Left ventricle myocardium superior (tissue), 1 donor: ENCODE results near the gene SOAT2. TPM values are rescaled to one million over a fixed set of nuclear protein-coding genes. Genes with fewer than 3 reads are reported as not detected.

ENCODE experiments used
- ATAC-seq: fragments of 200-7000 bp; cut with Tn5 transposase; one replicate; pipeline ENCODE4 v1.9.1; 2020; ENCODE audit warnings: mild to moderate bottlenecking, moderate library complexity
- DNase-seq: peaks from one replicate; pipeline ENCODE4 v3.0.0-alpha.2; 2020
- intact Hi-C: fragments of 100-400 bp; cut with micrococcal nuclease; formaldehyde crosslinking; loops from one replicate; pipeline ENCODE4 v1.11.0; 2022
- long read RNA-seq: library from polyadenylated mRNA; unstranded; transcript quantifications from one replicate; pipeline ENCODE4 v2.0.0, GENCODE V29; 2021
- total RNA-seq: library from RNA; stranded (reverse); fragmentation: NEBNext Ultra II Directional; extraction: Animal tissue kit (Norgen Biotek cat#: 25700); gene quantifications from one replicate; pipeline ENCODE4 v1.2.1, GENCODE V29; 2021
- donor health status: DM: no; HTN: yes; CAD: no; lungs with severe emphysema.

Gene SOAT2, protein sequence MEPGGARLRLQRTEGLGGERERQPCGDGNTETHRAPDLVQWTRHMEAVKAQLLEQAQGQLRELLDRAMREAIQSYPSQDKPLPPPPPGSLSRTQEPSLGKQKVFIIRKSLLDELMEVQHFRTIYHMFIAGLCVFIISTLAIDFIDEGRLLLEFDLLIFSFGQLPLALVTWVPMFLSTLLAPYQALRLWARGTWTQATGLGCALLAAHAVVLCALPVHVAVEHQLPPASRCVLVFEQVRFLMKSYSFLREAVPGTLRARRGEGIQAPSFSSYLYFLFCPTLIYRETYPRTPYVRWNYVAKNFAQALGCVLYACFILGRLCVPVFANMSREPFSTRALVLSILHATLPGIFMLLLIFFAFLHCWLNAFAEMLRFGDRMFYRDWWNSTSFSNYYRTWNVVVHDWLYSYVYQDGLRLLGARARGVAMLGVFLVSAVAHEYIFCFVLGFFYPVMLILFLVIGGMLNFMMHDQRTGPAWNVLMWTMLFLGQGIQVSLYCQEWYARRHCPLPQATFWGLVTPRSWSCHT
- 0.12 TPM for total RNA-seq
- long read RNA-seq = 0 reads

DNA sequence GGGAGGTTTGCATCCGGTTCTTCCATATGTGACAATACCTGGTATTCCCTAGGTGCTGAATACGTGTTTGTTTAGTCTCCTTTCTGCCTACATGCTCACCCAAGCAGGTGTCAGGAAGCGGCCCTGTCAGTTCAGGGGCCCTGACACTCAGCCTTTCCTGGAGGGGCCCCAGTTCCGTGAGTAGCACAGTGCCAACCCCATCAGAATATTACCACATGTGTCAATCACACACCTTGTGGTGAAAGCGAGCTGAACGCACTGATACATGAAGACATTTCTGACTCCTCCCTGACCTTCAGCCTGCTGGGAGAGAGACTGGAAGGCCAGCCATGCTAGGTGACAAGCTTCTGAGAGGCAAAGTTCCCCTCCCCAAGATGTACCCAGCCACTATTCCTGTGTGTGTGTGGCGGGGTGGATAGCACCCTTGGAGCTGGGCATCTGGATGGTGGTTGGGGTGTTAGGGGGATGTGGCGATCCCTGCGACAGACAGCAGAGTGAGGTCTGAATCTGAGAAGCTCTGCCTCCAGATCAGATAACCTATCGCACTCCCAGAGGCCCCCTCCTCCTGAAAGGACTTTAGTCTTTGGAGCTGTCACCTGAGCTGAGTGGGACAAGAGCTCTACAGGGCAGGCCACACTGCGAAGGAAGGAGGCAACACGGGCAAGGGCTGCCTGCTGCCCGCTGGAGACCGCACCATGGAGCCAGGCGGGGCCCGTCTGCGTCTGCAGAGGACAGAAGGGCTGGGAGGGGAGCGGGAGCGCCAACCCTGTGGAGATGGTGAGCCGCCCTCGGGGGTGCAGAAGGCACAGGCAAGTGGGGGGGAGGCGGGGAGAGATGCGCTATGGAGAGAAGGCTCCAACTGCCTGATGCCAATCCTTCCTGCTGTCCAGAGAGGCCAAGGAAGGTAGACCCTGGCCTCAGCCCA lies at the start of gene SOAT2:
Gene SOAT2, plus strand, starts transcription at position 604 of the 925 bp plus-strand sequence. Its CDS starts 92 bp downstream, at position 696.
- intact Hi-C loops = no loop called here
- DNase-seq = no peak
- ATAC-seq = no peak

GRCh38 chr12:53054112-53054878 lies 49.0 kb upstream of the SOAT2 start:
- intact Hi-C loops = no loop called here
- peak; percentile 95 for DNase-seq
- ATAC-seq = peak; percentile 63

DNA sequence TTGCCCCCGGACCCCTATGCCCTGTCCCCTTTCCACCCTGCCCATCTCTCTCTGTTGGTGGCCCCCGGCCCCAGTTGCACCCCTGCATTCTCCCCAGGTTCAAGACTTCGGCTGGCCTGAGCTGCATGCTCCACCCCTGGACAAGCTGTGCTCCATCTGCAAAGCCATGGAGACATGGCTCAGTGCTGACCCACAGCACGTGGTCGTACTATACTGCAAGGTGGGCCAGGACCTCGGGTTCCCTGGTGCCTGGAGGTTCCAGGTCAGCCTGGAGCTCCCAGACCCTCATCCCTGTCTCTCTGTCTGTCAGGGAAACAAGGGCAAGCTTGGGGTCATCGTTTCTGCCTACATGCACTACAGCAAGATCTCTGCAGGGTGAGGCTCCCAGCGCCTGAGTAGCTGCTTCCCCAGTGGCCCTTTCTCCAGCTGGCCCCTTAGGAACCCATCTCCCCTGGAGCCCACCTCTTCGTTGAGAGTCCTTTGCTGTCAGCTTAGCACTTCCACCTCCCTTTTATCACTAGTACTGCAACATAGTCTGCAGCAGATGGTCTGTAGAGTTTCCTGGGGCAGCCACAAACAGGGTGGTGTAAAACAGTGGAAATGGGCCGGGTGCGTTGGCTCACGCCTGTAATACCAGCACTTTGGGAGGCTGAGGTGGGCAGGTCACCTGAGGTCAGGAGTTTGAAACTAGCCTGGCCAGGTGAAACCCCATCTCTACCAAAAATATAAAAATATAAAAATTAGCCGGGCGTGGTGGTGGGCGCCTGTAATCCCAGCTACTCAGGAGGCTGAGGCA lies 47.6 kb upstream of the SOAT2 start:
- ATAC-seq = no peak
- intact Hi-C loops = no loop called here
- no peak for DNase-seq

DNA sequence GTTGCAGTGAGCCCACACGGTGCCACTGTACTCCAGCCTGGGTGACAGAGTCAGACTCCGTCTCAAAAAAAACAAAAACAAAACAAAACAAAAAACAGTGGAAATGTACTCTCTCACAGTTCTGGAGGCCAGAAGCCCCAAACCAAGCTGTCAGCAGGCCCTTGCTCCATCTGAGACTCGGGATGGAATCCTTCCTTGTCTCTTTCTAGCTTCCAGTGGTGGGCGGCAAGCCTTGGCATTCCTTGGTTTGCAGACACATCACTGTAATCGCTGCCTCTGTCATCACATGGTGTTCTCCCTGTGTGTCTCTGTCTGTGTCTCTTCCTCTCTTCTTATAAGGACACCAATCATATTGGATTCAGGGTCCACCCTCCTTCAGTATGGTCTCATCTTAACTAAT lies 47.0 kb upstream of the SOAT2 start:
- no peak for DNase-seq
- intact Hi-C loops = no loop called here
- no peak for ATAC-seq

DNA sequence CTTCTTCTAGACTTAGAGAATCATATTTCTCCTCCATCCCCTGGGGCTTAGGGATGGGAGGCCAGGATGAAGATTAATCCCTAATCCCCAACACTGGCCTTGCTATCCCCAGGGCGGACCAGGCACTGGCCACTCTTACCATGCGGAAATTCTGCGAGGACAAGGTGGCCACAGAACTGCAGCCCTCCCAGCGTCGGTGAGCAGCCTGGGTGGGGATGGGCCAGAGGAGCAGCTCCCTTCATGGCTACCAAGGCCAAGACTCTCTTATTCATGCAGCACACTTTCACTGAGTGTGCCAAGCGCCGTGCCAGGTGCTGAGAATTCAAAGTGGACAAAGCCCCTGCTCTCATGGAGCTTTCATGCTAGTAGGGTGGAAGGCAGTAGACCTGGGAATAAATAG lies 46.4 kb upstream of the SOAT2 start:
- intact Hi-C loops = no loop called here
- ATAC-seq (no peak), DNase-seq (no peak)

GRCh38 chr12:53057816-53058500 lies 45.3 kb upstream of the SOAT2 start:
- intact Hi-C loops = no loop called here
- ATAC-seq = no peak
- DNase-seq = peak; percentile 37

DNA sequence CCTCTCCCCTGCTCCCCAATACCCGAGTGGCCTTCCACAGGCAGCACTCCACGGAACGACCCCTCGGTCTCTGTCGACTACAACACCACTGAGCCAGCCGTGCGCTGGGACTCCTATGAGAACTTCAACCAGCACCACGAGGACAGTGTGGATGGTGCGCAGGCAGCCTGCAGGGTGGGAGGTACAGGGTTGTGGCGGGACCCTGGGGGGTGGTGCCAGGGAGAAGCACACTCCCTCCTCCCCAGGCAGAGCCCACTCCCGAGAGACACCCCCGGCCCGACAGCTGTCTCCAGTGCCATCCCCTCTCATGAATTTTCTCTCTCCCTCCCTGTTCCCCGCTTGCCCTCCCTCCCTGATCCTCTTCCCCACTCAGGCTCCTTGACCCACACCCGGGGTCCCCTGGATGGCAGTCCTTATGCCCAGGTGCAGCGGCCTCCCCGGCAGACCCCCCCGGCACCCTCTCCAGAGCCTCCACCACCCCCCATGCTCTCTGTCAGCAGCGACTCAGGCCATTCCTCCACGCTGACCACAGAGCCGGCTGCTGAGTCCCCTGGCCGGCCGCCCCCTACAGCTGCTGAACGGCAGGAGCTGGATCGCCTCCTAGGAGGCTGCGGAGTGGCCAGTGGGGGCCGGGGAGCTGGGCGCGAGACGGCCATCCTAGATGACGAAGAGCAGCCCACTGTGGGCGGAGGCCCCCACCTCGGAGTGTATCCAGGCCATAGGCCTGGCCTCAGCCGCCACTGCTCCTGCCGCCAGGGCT lies 44.4 kb upstream of the SOAT2 start:
- ATAC-seq (no peak), DNase-seq (peak; percentile 42)
- intact Hi-C loops = no loop called here

GRCh38 chr12:53059434-53060063 lies 43.7 kb upstream of the SOAT2 start:
- DNase-seq (no peak), ATAC-seq (no peak)
- intact Hi-C loops = loop anchor here (10.0 kb wide), 1 partner anchor 135 kb away; no protein-coding TSS in a partner anchor

GRCh38 chr12:53060064-53060720 lies 43.1 kb upstream of the SOAT2 start:
- peak; percentile 31 for DNase-seq
- intact Hi-C loops = loop anchor here (10.0 kb wide), 1 partner anchor 135 kb away; no protein-coding TSS in a partner anchor
- ATAC-seq = no peak

DNA sequence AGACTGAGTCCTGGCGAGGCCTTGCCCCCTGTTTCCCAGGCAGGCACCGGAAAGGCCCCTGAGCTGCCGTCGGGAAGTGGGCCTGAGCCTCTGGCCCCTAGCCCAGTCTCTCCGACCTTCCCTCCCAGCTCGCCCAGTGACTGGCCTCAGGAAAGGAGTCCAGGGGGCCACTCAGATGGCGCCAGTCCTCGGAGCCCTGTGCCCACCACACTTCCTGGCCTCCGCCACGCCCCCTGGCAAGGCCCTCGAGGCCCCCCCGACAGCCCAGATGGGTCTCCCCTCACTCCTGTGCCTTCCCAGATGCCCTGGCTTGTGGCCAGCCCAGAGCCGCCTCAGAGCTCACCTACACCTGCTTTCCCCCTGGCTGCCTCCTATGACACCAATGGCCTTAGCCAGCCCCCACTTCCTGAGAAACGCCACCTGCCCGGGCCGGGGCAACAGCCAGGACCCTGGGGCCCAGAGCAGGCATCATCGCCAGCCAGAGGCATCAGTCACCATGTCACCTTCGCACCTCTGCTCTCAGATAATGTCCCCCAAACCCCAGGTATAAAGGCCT lies 42.5 kb upstream of the SOAT2 start:
- intact Hi-C loops = loop anchor here (10.0 kb wide), 1 partner anchor 134 kb away; no protein-coding TSS in a partner anchor
- peak; percentile 58 for DNase-seq

GRCh38 chr12:53061404-53062010 lies 41.8 kb upstream of the SOAT2 start:
- intact Hi-C loops = loop anchor here (10.0 kb wide), 1 partner anchor 133 kb away; no protein-coding TSS in a partner anchor
- ATAC-seq (no peak), DNase-seq (peak; percentile 44)

More for the DNA sequence above, 42.5 kb upstream of the SOAT2 start:
- ATAC-seq = no peak

DNA sequence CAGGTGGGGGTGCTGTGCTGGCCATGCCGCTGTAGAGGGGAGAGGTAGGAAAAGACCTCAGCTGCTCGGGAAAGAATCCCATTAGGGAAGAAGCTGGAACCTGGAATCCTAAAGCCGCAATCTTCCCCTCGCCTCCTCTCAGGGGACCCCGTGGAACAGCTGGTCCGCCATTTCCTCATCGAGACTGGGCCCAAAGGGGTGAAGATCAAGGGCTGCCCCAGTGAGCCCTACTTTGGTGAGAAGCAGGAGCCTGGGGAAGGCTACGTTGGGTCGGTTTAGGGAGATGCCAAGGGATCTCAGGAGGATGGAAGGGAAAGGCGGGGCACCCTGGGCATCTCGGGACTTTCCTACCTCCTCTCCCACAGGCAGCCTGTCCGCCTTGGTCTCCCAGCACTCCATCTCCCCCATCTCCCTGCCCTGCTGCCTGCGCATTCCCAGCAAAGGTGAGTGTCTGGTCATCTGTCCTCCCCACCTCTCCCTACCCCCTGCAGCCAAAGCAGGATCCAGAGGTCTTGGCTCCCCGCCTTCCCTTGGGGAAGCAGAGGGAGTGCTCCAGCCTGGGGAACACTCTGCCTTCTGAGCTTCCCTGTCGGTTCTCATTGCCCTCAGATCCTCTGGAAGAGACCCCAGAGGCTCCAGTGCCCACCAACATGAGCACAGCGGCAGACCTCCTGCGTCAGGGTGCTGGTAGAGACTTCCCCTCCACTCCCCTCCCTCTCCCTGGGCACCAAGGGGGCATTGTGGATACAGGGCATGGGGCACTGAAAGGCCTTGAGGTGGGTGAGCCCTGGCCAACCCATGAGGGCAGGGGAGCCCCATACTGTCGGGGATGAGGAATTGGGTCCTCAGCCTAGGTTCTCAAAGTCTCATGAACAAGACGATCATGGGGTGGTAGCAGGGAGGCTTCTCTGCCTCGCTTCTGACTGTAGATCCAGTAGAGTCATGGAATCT lies 41.0 kb upstream of the SOAT2 start:
- ATAC-seq (no peak), DNase-seq (no peak)
- intact Hi-C loops = loop anchor here (10.0 kb wide), 1 partner anchor 133 kb away; no protein-coding TSS in a partner anchor

DNA sequence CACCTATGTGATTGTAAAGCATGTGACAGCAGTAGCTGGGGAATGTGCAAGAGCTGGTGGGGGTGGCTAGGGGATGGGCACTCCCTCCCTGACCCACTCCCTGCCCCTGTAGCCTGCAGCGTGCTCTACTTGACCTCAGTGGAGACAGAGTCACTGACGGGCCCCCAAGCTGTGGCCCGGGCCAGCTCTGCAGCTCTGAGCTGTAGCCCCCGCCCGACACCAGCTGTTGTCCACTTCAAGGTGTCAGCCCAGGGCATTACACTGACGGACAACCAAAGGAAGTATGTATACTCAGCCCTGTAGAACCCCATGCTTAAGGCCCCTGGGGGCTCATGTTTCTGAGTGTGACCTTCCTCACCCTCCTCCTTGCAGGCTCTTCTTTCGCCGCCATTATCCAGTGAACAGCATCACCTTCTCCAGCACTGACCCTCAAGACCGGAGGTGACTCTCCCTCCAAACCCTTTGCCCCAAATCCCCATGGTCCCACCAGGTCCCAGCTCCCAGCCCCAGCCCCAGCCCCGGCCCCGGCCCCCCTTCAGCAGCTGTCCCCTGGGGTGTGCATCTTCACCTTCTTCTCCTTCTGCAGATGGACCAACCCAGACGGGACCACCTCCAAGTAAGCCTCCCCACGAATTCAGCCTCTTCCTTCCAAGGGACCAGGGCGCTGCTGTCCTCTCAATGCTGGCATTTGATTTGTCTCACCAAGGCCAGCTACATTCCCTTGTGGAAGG lies 40.1 kb upstream of the SOAT2 start:
- ATAC-seq (no peak), DNase-seq (peak; percentile 33)
- intact Hi-C loops = loop anchor here (10.0 kb wide), 1 partner anchor 132 kb away; no protein-coding TSS in a partner anchor
